Spinal cord (tissue), 10 donors: Measurements from ENCODE around the gene JMJD8. TPM values are rescaled to one million over a fixed set of nuclear protein-coding genes. Genes with fewer than 3 reads are reported as not detected.

Source experiments
- DNase-seq, 6 donors: peaks; one replicate each; pipeline versions ENCODE4 v3.0.0 to v3.0.0-alpha.2; 2013 to 2015; ENCODE audit warnings: low spot score in 6 of 6, low read depth in 4 of 6
- H3K27ac ChIP-seq: one replicate; pipeline ENCODE4 v1.5.1; 2013; ENCODE audit warnings: low read depth, low read length, control low read depth
- H3K27me3 ChIP-seq: one replicate; pipeline ENCODE4 v1.6.1; 2013; ENCODE audit warnings: low read length; ENCODE audit not compliant: control insufficient read depth, insufficient read depth
- H3K36me3 ChIP-seq: one replicate; pipeline ENCODE4 v1.6.1; 2013; ENCODE audit warnings: low read length; ENCODE audit not compliant: control insufficient read depth, insufficient read depth
- H3K4me1 ChIP-seq: one replicate; pipeline ENCODE4 v1.6.1; 2013; ENCODE audit warnings: low read length; ENCODE audit not compliant: control insufficient read depth, insufficient read depth
- H3K4me3 ChIP-seq: one replicate; pipeline ENCODE4 v1.5.1; 2013; ENCODE audit warnings: low read depth, low read length, control low read depth
- H3K9me3 ChIP-seq: one replicate; pipeline ENCODE4 v1.6.1; 2013; ENCODE audit warnings: low read length; ENCODE audit not compliant: control insufficient read depth, insufficient read depth
- WGBS: methylation state at CpG from one replicate; pipeline ENCODE4 v1.1.5; 2013; ENCODE audit warnings: missing lambda C conversion rate; ENCODE audit not compliant: insufficient coverage; 5-methylcytosine and 5-hydroxymethylcytosine counted together
- polyA plus RNA-seq, 2 donors: library from polyadenylated mRNA; unstranded; fragments of 120-200 nt; gene quantifications; one replicate each; pipeline ENCODE4 v1.2.1, GENCODE V29; 2013; ENCODE audit not compliant: insufficient read length in 2 of 2
- total RNA-seq, 2 donors: library from RNA; depleted of rRNA in 1 of 2; stranded (reverse); fragments of 120-200 nt in 1 of 2; fragments of >200 nt in 1 of 2; gene quantifications; one replicate each; pipeline versions ENCODE4 v1.2.3 to v1.2.4, GENCODE V29; 2013 to 2014
- donor health status: healthy.

The JMJD8 gene
- total and polyA plus RNA-seq, 4 donors = 24.3 to 71.9 (median 52.7) TPM

GRCh38 chr16:728131-728889 lies 44.2 kb upstream of the JMJD8 start:
- Histone ChIP-seq H3K9me3 (no peaks in the 10 kb centered on the region), H3K27me3 (no peaks in the 10 kb centered on the region), H3K36me3 (peaks cover 66% of the 10 kb centered on the region), H3K4me3 (no peak overlapping the region), H3K27ac (no peak overlapping the region), H3K4me1 (peaks cover 49% of the 10 kb centered on the region)
- peak in 2 of 6 donors; percentile 77 to 79 for DNase-seq
- under 1% methylated on average over 74 of the region's 80 CpGs for WGBS

- no peak overlapping the region for H3K27ac ChIP-seq
- peak in 2 of 6 donors; percentile 19 to 31 for DNase-seq
- peak overlapping the region; percentile 59 for H3K4me3 ChIP-seq
- H3K4me1 ChIP-seq = peaks cover 58% of the 10 kb centered on the region
- under 1% methylated on average over 61 of the region's 61 CpGs for WGBS
- no peaks in the 10 kb centered on the region for H3K27me3 ChIP-seq
- no peaks in the 10 kb centered on the region for H3K9me3 ChIP-seq
- H3K36me3 ChIP-seq = peaks cover 66% of the 10 kb centered on the region
These were observed 43.3 kb upstream of the JMJD8 start for GRCh38 chr16:727291-727977.

- Histone ChIP-seq H3K27me3 (no peaks in the 10 kb centered on the region), H3K27ac (no peak within 1 kb of the TSS), H3K9me3 (no peaks in the 10 kb centered on the region), H3K4me1 (peaks cover 65% of the 10 kb centered on the region), H3K4me3 (peak within 1 kb of the TSS; percentile 59), H3K36me3 (peaks cover 66% of the 10 kb centered on the region)
- 1% methylated on average over 85 of the region's 88 CpGs for WGBS
- peak in 2 of 6 donors; percentile 68 to 81 for DNase-seq
These were observed 42.5 kb upstream of the JMJD8 start, which contains the start of the genes CCDC78 and HAGHL for GRCh38 chr16:726438-727290. CCDC78 (minus strand) TSS chr16:726443; CDS start chr16:726367, 76 bp downstream. HAGHL (plus strand) TSS chr16:727106; CDS start chr16:727510, 404 bp downstream.

GRCh38 chr16:726188-726437 lies 42.0 kb upstream of the JMJD8 start:
- no peaks in the 10 kb centered on the region for H3K9me3 ChIP-seq
- no peak for DNase-seq
- H3K27me3 ChIP-seq = no peaks in the 10 kb centered on the region
- peaks cover 68% of the 10 kb centered on the region for H3K4me1 ChIP-seq
- WGBS = 21% methylated on average over 9 of the region's 9 CpGs
- no peak overlapping the region for H3K27ac ChIP-seq
- peaks cover 63% of the 10 kb centered on the region for H3K36me3 ChIP-seq
- no peak overlapping the region for H3K4me3 ChIP-seq

GRCh38 chr16:725463-726187 lies 41.5 kb upstream of the JMJD8 start:
- peaks cover 70% of the 10 kb centered on the region for H3K4me1 ChIP-seq
- peaks cover 58% of the 10 kb centered on the region for H3K36me3 ChIP-seq
- H3K27ac ChIP-seq = no peak overlapping the region
- no peak for DNase-seq
- 79% methylated on average over 19 of the region's 23 CpGs for WGBS
- no peak overlapping the region for H3K4me3 ChIP-seq
- no peaks in the 10 kb centered on the region for H3K27me3 ChIP-seq
- no peaks in the 10 kb centered on the region for H3K9me3 ChIP-seq

- Histone ChIP-seq H3K4me1 (peaks cover 76% of the 10 kb centered on the region), H3K27ac (no peak overlapping the region), H3K4me3 (no peak overlapping the region), H3K36me3 (peaks cover 52% of the 10 kb centered on the region), H3K9me3 (no peaks in the 10 kb centered on the region), H3K27me3 (no peaks in the 10 kb centered on the region)
- WGBS = 81% methylated on average over 7 of the region's 7 CpGs
- DNase-seq = no peak
These were observed 40.9 kb upstream of the JMJD8 start for GRCh38 chr16:725041-725376.

- peaks cover 46% of the 10 kb centered on the region for H3K36me3 ChIP-seq
- peaks cover 77% of the 10 kb centered on the region for H3K4me1 ChIP-seq
- no peak for DNase-seq
- 68% methylated on average over 29 of the region's 29 CpGs for WGBS
- H3K27ac ChIP-seq = no peak overlapping the region
- H3K9me3 ChIP-seq = no peaks in the 10 kb centered on the region
- no peaks in the 10 kb centered on the region for H3K27me3 ChIP-seq
- H3K4me3 ChIP-seq = no peak overlapping the region
These were observed 40.3 kb upstream of the JMJD8 start for GRCh38 chr16:724188-725040.

- peaks cover 79% of the 10 kb centered on the region for H3K4me1 ChIP-seq
- no peak overlapping the region for H3K4me3 ChIP-seq
- no peaks in the 10 kb centered on the region for H3K9me3 ChIP-seq
- H3K36me3 ChIP-seq = peaks cover 48% of the 10 kb centered on the region
- H3K27ac ChIP-seq = no peak overlapping the region
- WGBS = 88% methylated on average over 8 of the region's 9 CpGs
- H3K27me3 ChIP-seq = no peaks in the 10 kb centered on the region
- no peak for DNase-seq
These were observed 39.6 kb upstream of the JMJD8 start for GRCh38 chr16:723695-724094.
